Pancreas (tissue), 10 donors: ENCODE measurements around the gene LYST. TPM values are rescaled to one million over a fixed set of nuclear protein-coding genes. Genes with fewer than 3 reads are reported as not detected.

Source experiments
- ATAC-seq, 4 donors: fragments of 200-7000 bp; cut with Tn5 transposase; one replicate each; pipeline versions ENCODE4 v1.8.0 to v1.9.1; 2020; ENCODE audit warnings: mild to moderate bottlenecking in 4 of 4, moderate library complexity in 4 of 4
- DNase-seq, 6 donors: peaks; one replicate each; pipeline ENCODE4 v3.0.0-alpha.2; 2020
- FAIRE-seq: peaks from 2 replicates; lab custom pipeline; 2012; peaks lifted over from hg19 to GRCh38; lab: Jason Lieb, UNC
- H3K27ac ChIP-seq, 4 donors: fragments of 200-600 bp; sonication (generic); 1 replicate in 3 of 4; 2 replicates in 1 of 4; pipeline versions ENCODE4 v1.5.0 to v1.8.0; 2020
- H3K27me3 ChIP-seq, 4 donors: fragments of 200-600 bp; one replicate each; pipeline ENCODE4 v1.8.0; 2021
- H3K36me3 ChIP-seq, 3 donors: fragments of 200-600 bp; sonication (generic) in 1 of 3; one replicate each; pipeline versions ENCODE4 v1.5.0 to v1.8.0; 2020 to 2021
- H3K4me1 ChIP-seq, 3 donors: fragments of 200-600 bp; one replicate each; pipeline ENCODE4 v1.8.0; 2021
- H3K4me3 ChIP-seq, 4 donors: fragments of 200-600 bp; sonication (generic) in 2 of 4; one replicate each; pipeline versions ENCODE4 v1.5.0 to v1.8.0; 2020 to 2021
- H3K9me3 ChIP-seq, 4 donors: fragments of 200-600 bp; one replicate each; pipeline ENCODE4 v1.8.0; 2021
- CTCF ChIP-seq, 4 donors: fragments of 200-600 bp; sonication (generic) in 3 of 4; IDR thresholded peaks; one replicate each; pipeline versions ENCODE4 v1.5.0 to v1.8.0; 2021; ENCODE audit warnings: antibody characterized with exemption in 4 of 4
- WGBS, 2 donors: extraction: QIAGEN DNeasy Blood & Tissue Kit; methylation state at CpG; one replicate each; pipeline ENCODE4 v1.1.7; 2013; 5-methylcytosine and 5-hydroxymethylcytosine counted together
- intact Hi-C, 3 donors: fragments of 100-400 bp; cut with DNase I; formaldehyde crosslinking; loops; one replicate each; pipeline versions ENCODE4 v1.11.1 to v1.14.2; 2022
- polyA plus RNA-seq, 2 donors: library from polyadenylated mRNA; stranded (reverse); fragments of 200-250 nt; gene quantifications; one replicate each; pipeline ENCODE4 v1.2.3, GENCODE V29; 2013
- total RNA-seq, 6 donors: library from RNA; stranded (reverse); fragmentation: NEBNext Ultra II Directional in 4 of 6; extraction: Animal tissue kit (Norgen Biotek cat#: 25700) in 4 of 6; gene quantifications; one replicate each; pipeline versions ENCODE4 v1.2.1 to v1.2.4, GENCODE V29; 2021 to 2023
- donor health status: healthy with polysubstance abuse.
- donor health status: DM: no; HTN: no; CAD: no; lungs with moderate emphysema.
- donor health status: DM: no; HTN: no; CAD: no.
- donor health status: control.
- donor health status: control.
- donor health status: Bipolar disorder and iron deficiency.
- donor health status: DM: yes; HTN: yes; CAD: no.
- donor health status: DM: no; HTN: no; CAD: no.
- donor health status: DM: no; HTN: no; CAD: no.
- donor health status: DM: yes; HTN: yes; CAD: no.

The LYST gene
- total and polyA plus RNA-seq, 8 donors: 4.3 to 13.7 (median 8.9) TPM

GRCh38 chr1:235823684-235824083 lies 43.0 kb downstream of the LYST start:
- no peak for ATAC-seq
- no peak for DNase-seq
- no peaks in the 10 kb centered on the region for H3K9me3 ChIP-seq
- TF ChIP-seq CTCF (IDR thresholded peaks at IDR 0.05): no peak
- intact Hi-C loops: no loop called here
- 94 to 95% methylated on average over 5 of the region's 5 CpGs for WGBS, 2 donors
- no peak overlapping the region for H3K4me3 ChIP-seq
- H3K4me1 ChIP-seq: peaks cover 0 to 9% (median 0%) of the 10 kb centered on the region in 3 donors
- H3K27me3 ChIP-seq: no peaks in the 10 kb centered on the region
- FAIRE-seq: no peak
- no peak overlapping the region for H3K27ac ChIP-seq
- H3K36me3 ChIP-seq: no peaks in the 10 kb centered on the region

- peaks cover 0 to 9% (median 0%) of the 10 kb centered on the region in 3 donors for H3K4me1 ChIP-seq
- no peak for TF ChIP-seq CTCF (IDR thresholded peaks at IDR 0.05)
- no peaks in the 10 kb centered on the region for H3K27me3 ChIP-seq
- no peaks in the 10 kb centered on the region for H3K9me3 ChIP-seq
- H3K27ac ChIP-seq: no peak overlapping the region
- ATAC-seq: no peak
- no peak for FAIRE-seq
- no peak overlapping the region for H3K4me3 ChIP-seq
- intact Hi-C loops: no loop called here
- H3K36me3 ChIP-seq: no peaks in the 10 kb centered on the region
- DNase-seq: no peak
These were observed 44.0 kb downstream of the LYST start for GRCh38 chr1:235822685-235823084.

- FAIRE-seq (no peak), DNase-seq (no peak), ATAC-seq (no peak)
- intact Hi-C loops: no loop called here
- H3K4me1 ChIP-seq: peaks cover 0 to 8% (median 0%) of the 10 kb centered on the region in 3 donors
- H3K27me3 ChIP-seq: no peaks in the 10 kb centered on the region
- no peak overlapping the region for H3K27ac ChIP-seq
- TF ChIP-seq CTCF (IDR thresholded peaks at IDR 0.05): no peak
- no peak overlapping the region for H3K4me3 ChIP-seq
- no peaks in the 10 kb centered on the region for H3K9me3 ChIP-seq
- WGBS, 2 donors: 88 to 89% methylated on average over 3 of the region's 3 CpGs
- no peaks in the 10 kb centered on the region for H3K36me3 ChIP-seq
These were observed 45.2 kb downstream of the LYST start for GRCh38 chr1:235821361-235821981.

- DNase-seq (no peak), ATAC-seq (no peak), FAIRE-seq (no peak)
- WGBS, 2 donors: 93 to 94% methylated on average over 1 of the region's 1 CpG
- no peaks in the 10 kb centered on the region for H3K9me3 ChIP-seq
- no peaks in the 10 kb centered on the region for H3K4me1 ChIP-seq
- no peak overlapping the region for H3K4me3 ChIP-seq
- no peak overlapping the region for H3K27ac ChIP-seq
- intact Hi-C loops: no loop called here
- no peaks in the 10 kb centered on the region for H3K36me3 ChIP-seq
- TF ChIP-seq CTCF (IDR thresholded peaks at IDR 0.05): no peak
- H3K27me3 ChIP-seq: no peaks in the 10 kb centered on the region
These were observed 46.6 kb downstream of the LYST start for GRCh38 chr1:235820061-235820460.

- DNase-seq (no peak), ATAC-seq (no peak), FAIRE-seq (no peak)
- no peak for TF ChIP-seq CTCF (IDR thresholded peaks at IDR 0.05)
- Histone ChIP-seq H3K4me3 (no peak overlapping the region), H3K36me3 (no peaks in the 10 kb centered on the region), H3K27ac (no peak overlapping the region), H3K4me1 (no peaks in the 10 kb centered on the region), H3K27me3 (no peaks in the 10 kb centered on the region), H3K9me3 (no peaks in the 10 kb centered on the region)
- 62 to 63% methylated on average over 5 of the region's 5 CpGs for WGBS, 2 donors
- intact Hi-C loops: no loop called here
These were observed 48.0 kb downstream of the LYST start for GRCh38 chr1:235818632-235819136.
